Fibroblast of the aortic adventitia (primary cell): ENCODE results near the gene AGTPBP1. TPM values are rescaled to one million over a fixed set of nuclear protein-coding genes. Genes with fewer than 3 reads are reported as not detected.

Experiments
- DNase-seq: peaks from one replicate; pipeline ENCODE4 v3.0.0-alpha.2; 2010; ENCODE audit warnings: low read depth
- H3K4me3 ChIP-seq: 2 replicates; pipeline ENCODE4 v1.5.1; 2011; ENCODE audit warnings: low read depth, mild to moderate bottlenecking, control low read depth, low read length, moderate library complexity
- total RNA-seq: library from RNA; depleted of rRNA; stranded (reverse); fragments of >200 nt; gene quantifications from 2 replicates; pipeline ENCODE4 v1.2.3, GENCODE V29; 2012; ENCODE audit warnings: low replicate concordance
- TF ChIP-seq, protein P1 (sequence below): IDR thresholded peaks from 2 replicates; pipeline ENCODE4 v1.5.1; 2011; ENCODE audit warnings: mild to moderate bottlenecking, low read length, control low read depth, inconsistent platforms; ENCODE audit not compliant: insufficient read depth

The AGTPBP1 gene
- total RNA-seq, 1 donor = 20.3 TPM

GRCh38 chr9:85501456-85501855 lies 240.3 kb downstream of the AGTPBP1 start:
- DNase-seq = no peak
- H3K4me3 ChIP-seq = no peak overlapping the region
- TF ChIP-seq, protein P1, sequence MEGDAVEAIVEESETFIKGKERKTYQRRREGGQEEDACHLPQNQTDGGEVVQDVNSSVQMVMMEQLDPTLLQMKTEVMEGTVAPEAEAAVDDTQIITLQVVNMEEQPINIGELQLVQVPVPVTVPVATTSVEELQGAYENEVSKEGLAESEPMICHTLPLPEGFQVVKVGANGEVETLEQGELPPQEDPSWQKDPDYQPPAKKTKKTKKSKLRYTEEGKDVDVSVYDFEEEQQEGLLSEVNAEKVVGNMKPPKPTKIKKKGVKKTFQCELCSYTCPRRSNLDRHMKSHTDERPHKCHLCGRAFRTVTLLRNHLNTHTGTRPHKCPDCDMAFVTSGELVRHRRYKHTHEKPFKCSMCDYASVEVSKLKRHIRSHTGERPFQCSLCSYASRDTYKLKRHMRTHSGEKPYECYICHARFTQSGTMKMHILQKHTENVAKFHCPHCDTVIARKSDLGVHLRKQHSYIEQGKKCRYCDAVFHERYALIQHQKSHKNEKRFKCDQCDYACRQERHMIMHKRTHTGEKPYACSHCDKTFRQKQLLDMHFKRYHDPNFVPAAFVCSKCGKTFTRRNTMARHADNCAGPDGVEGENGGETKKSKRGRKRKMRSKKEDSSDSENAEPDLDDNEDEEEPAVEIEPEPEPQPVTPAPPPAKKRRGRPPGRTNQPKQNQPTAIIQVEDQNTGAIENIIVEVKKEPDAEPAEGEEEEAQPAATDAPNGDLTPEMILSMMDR = no peak

Other genes with a start within 250 kb of the AGTPBP1 start
- gene NAA35, start 199.2 kb upstream of the AGTPBP1 start, total RNA-seq = 25.9 and 47.0 TPM in 2 replicates